GM23338 (cell line): ENCODE measurements around the gene GAB1. TPM values are rescaled to one million over a fixed set of nuclear protein-coding genes. Genes with fewer than 3 reads are reported as not detected.

Experiments
- ATAC-seq: fragments of 200-7000 bp; cut with Tn5 transposase; 3 replicates; pipeline ENCODE4 v1.9.1; 2020
- DNase-seq: peaks from one replicate; pipeline ENCODE4 v3.0.0-alpha.2; 2015; ENCODE audit warnings: low spot score
- H2AFZ ChIP-seq: fragments of 200-600 bp; sonication (generic); 2 replicates; pipeline ENCODE4 v1.8.0; 2016; ENCODE audit warnings: antibody characterized with exemption, mild to moderate bottlenecking, moderate library complexity
- H3F3A ChIP-seq: fragments of 200-600 bp; sonication (generic); replicated peaks from 2 replicates; pipeline ENCODE4 v1.8.0; 2017; ENCODE audit warnings: antibody characterized with exemption, mixed run types, low read depth
- H3K27ac ChIP-seq: fragments of 200-600 bp; sonication (generic); 2 replicates; pipeline ENCODE4 v1.6.1; 2016; ENCODE audit warnings: low read depth
- H3K27me3 ChIP-seq: fragments of 200-600 bp; sonication (generic); 2 replicates; pipeline ENCODE4 v1.8.0; 2016; ENCODE audit warnings: mild to moderate bottlenecking, mixed run types, moderate library complexity; ENCODE audit not compliant: insufficient read depth
- H3K36me3 ChIP-seq: fragments of 200-600 bp; sonication (generic); 2 replicates; pipeline ENCODE4 v1.8.0; 2016; ENCODE audit warnings: mild to moderate bottlenecking; ENCODE audit not compliant: insufficient read depth
- H3K4me1 ChIP-seq: fragments of 200-600 bp; sonication (generic); 2 replicates; pipeline ENCODE4 v1.8.0; 2016; ENCODE audit warnings: mild to moderate bottlenecking, moderate library complexity; ENCODE audit not compliant: insufficient read depth
- H3K4me2 ChIP-seq: fragments of 200-600 bp; sonication (generic); 2 replicates; pipeline ENCODE4 v1.7.1; 2017; ENCODE audit warnings: mixed run types
- H3K4me3 ChIP-seq: fragments of 200-600 bp; sonication (generic); 2 replicates; pipeline ENCODE4 v1.6.1; 2016; ENCODE audit warnings: mixed run types
- H3K79me2 ChIP-seq: fragments of 200-600 bp; sonication (generic); replicated peaks from 2 replicates; pipeline ENCODE4 v1.8.0; 2017; ENCODE audit warnings: mild to moderate bottlenecking; ENCODE audit not compliant: insufficient read depth
- H3K9me2 ChIP-seq: fragments of 200-600 bp; sonication (generic); 2 replicates; pipeline ENCODE4 v1.8.0; 2017; ENCODE audit not compliant: insufficient read depth
- H4K20me1 ChIP-seq: fragments of 200-600 bp; sonication (generic); replicated peaks from 2 replicates; pipeline ENCODE4 v1.8.0; 2017; ENCODE audit warnings: mild to moderate bottlenecking; ENCODE audit not compliant: insufficient read depth
- H3K27ac Mint-ChIP-seq: 2 replicates; pipeline ENCODE4 v1.8.0; 2020; ENCODE audit warnings: inconsistent platforms, mild to moderate bottlenecking, moderate library complexity, mixed read lengths
- H3K27me3 Mint-ChIP-seq: 3 replicates; pipeline ENCODE4 v1.8.0; 2022; ENCODE audit warnings: low read depth, mild to moderate bottlenecking, moderate library complexity, mixed read lengths, inconsistent platforms; ENCODE audit not compliant: insufficient read depth, poor library complexity
- H3K36me3 Mint-ChIP-seq: 3 replicates; pipeline ENCODE4 v1.8.0; 2021; ENCODE audit warnings: low read depth, mild to moderate bottlenecking, inconsistent platforms, moderate library complexity, mixed read lengths
- H3K4me1 Mint-ChIP-seq: 3 replicates; pipeline ENCODE4 v1.8.0; 2020; ENCODE audit warnings: mild to moderate bottlenecking, inconsistent platforms, mixed read lengths
- H3K4me3 Mint-ChIP-seq: 3 replicates; pipeline ENCODE4 v1.8.0; 2021; ENCODE audit warnings: moderate library complexity, mild to moderate bottlenecking, inconsistent platforms, mixed read lengths
- H3K9me3 Mint-ChIP-seq: 3 replicates; pipeline ENCODE4 v1.8.0; 2020; ENCODE audit warnings: moderate library complexity, mild to moderate bottlenecking, inconsistent platforms, mixed read lengths
- EZH2 ChIP-seq: fragments of 200-600 bp; sonication (generic); IDR thresholded peaks from one replicate; pipeline ENCODE4 v1.8.0; 2017; ENCODE audit warnings: antibody characterized with exemption, mild to moderate bottlenecking, low read depth; ENCODE audit not compliant: unreplicated experiment
- polyA plus RNA-seq: library from polyadenylated mRNA; unstranded; fragments of >200 nt; fragmentation: Nextera tagmentation; extraction: Ambion mirVana; gene quantifications from 2 replicates; pipeline ENCODE4 v1.2.1, GENCODE V29; 2016
- total RNA-seq: library from RNA; depleted of rRNA; stranded (reverse); fragments of >200 nt; shearing (Covaris generic); gene quantifications from 2 replicates; pipeline ENCODE4 v1.2.3, GENCODE V29; 2014
- TF ChIP-seq, protein P1 (sequence below): fragments of 250-450 bp; sonication (Bioruptor Pico); IDR thresholded peaks from 2 replicates; pipeline ENCODE4 v1.5.0; 2020; ENCODE audit warnings: mild to moderate bottlenecking, moderate library complexity
- TF ChIP-seq, protein P2 (sequence below), 2 experiments: fragments of 200-600 bp in 1 of 2; sonication (generic) in 1 of 2; conservative IDR thresholded peaks; 2 replicates each; pipeline versions ENCODE4 v1.5.1 to v1.6.1; 2016 to 2017; ENCODE audit warnings: antibody characterized with exemption in 2 of 2, low read depth in 2 of 2, mild to moderate bottlenecking in 2 of 2, moderate library complexity in 1 of 2

Gene GAB1
- total and polyA plus RNA-seq, 2 experiments from 2014 or later, result 4.0 to 18.4 TPM

DNA sequence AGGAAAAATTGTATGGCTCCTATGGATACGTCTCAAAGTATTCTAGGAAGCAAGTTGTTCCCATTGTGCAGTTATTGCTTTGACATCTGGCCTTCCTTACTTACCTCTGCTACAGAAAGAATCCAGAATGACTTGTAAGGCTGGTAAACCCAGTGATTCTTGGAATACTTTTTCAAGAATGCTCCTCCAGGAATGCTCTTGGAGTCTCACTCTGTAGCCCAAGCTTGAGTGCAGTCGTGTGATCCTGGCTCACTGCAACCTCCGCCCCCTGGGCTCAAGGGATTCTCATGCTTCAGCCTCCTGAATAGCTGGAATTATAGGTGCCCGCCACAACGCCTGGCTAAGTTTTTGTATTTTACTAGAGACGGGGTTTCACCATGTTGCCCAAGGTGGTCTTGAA lies 38.1 kb downstream of the GAB1 start (continued):
- TF ChIP-seq, protein P1, sequence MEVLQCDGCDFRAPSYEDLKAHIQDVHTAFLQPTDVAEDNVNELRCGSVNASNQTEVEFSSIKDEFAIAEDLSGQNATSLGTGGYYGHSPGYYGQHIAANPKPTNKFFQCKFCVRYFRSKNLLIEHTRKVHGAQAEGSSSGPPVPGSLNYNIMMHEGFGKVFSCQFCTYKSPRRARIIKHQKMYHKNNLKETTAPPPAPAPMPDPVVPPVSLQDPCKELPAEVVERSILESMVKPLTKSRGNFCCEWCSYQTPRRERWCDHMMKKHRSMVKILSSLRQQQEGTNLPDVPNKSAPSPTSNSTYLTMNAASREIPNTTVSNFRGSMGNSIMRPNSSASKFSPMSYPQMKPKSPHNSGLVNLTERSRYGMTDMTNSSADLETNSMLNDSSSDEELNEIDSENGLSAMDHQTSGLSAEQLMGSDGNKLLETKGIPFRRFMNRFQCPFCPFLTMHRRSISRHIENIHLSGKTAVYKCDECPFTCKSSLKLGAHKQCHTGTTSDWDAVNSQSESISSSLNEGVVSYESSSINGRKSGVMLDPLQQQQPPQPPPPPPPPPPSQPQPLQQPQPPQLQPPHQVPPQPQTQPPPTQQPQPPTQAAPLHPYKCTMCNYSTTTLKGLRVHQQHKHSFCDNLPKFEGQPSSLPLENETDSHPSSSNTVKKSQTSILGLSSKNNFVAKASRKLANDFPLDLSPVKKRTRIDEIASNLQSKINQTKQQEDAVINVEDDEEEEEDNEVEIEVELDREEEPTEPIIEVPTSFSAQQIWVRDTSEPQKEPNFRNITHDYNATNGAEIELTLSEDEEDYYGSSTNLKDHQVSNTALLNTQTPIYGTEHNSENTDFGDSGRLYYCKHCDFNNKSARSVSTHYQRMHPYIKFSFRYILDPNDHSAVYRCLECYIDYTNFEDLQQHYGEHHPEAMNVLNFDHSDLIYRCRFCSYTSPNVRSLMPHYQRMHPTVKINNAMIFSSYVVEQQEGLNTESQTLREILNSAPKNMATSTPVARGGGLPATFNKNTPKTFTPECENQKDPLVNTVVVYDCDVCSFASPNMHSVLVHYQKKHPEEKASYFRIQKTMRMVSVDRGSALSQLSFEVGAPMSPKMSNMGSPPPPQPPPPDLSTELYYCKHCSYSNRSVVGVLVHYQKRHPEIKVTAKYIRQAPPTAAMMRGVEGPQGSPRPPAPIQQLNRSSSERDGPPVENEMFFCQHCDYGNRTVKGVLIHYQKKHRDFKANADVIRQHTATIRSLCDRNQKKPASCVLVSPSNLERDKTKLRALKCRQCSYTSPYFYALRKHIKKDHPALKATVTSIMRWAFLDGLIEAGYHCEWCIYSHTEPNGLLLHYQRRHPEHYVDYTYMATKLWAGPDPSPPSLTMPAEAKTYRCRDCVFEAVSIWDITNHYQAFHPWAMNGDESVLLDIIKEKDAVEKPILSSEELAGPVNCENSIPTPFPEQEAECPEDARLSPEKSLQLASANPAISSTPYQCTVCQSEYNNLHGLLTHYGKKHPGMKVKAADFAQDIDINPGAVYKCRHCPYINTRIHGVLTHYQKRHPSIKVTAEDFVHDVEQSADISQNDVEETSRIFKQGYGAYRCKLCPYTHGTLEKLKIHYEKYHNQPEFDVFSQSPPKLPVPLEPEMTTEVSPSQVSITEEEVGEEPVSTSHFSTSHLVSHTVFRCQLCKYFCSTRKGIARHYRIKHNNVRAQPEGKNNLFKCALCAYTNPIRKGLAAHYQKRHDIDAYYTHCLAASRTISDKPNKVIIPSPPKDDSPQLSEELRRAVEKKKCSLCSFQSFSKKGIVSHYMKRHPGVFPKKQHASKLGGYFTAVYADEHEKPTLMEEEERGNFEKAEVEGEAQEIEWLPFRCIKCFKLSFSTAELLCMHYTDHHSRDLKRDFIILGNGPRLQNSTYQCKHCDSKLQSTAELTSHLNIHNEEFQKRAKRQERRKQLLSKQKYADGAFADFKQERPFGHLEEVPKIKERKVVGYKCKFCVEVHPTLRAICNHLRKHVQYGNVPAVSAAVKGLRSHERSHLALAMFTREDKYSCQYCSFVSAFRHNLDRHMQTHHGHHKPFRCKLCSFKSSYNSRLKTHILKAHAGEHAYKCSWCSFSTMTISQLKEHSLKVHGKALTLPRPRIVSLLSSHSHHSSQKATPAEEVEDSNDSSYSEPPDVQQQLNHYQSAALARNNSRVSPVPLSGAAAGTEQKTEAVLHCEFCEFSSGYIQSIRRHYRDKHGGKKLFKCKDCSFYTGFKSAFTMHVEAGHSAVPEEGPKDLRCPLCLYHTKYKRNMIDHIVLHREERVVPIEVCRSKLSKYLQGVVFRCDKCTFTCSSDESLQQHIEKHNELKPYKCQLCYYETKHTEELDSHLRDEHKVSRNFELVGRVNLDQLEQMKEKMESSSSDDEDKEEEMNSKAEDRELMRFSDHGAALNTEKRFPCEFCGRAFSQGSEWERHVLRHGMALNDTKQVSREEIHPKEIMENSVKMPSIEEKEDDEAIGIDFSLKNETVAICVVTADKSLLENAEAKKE (CRISPR knock-in tag), result no peak

DNA sequence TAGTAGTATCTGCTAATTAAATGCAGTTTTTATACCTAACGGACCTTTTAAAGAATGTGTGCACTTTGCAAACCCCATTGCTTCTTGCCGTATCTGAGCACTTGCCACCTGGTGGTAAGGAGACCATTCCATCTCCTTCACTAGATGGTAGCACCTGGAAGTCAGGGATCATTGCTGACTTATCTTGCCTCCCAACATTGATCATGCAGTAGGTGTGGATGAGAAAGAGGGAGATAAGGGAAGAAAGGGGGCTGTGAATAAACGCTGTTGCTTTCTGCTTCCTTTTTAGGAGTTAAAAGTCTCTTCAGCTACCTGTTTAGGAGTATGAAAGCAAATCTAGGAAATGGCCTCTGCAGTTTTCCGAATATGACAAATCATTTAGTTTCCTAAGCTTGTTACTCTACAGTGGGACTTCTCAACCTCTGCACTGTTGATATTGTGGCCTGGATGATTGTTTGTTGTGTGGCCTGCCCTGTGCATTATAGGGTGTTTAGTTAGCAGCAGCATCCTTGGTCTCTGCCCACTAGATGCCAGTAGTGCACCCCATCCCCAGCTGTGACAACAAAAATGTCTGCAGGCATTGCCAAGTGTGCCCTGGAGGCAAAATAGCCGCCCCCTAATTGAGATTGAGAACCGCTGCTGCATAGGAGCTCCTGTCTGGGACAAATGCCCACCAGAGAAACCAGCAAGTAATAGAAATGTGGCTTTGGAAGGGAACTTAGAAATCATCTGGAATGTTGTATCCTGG lies 38.8 kb downstream of the GAB1 start:
- Mint-ChIP-seq H3K9me3 (peaks cover 9% of the 10 kb centered on the region), H3K27ac (peak overlapping the region; percentile 25; the same call in 1 of the 2 replicates), H3K4me1 (peaks cover 47% of the 10 kb centered on the region), H3K4me3 (no peak overlapping the region), H3K27me3 (peaks cover 3% of the 10 kb centered on the region), H3K36me3 (peaks cover 7% of the 10 kb centered on the region; the same call in 2 of the 3 replicates)
- peaks cover 40% of the 10 kb centered on the region for H3K4me1 ChIP-seq
- no peak overlapping the region for H3K4me3 ChIP-seq
- ATAC-seq, result peak; percentile 80
- no peak overlapping the region for H2AFZ ChIP-seq
- no peaks in the 10 kb centered on the region for H3K36me3 ChIP-seq
- no peaks in the 10 kb centered on the region for H4K20me1 ChIP-seq
- no peaks in the 10 kb centered on the region for H3K9me2 ChIP-seq
- no peak overlapping the region for H3K4me2 ChIP-seq
- H3F3A ChIP-seq, result no peaks in the 10 kb centered on the region
- no peaks in the 10 kb centered on the region for H3K27me3 ChIP-seq
- peaks cover 85% of the 10 kb centered on the region for H3K79me2 ChIP-seq
- peak overlapping the region; percentile 61 for H3K27ac ChIP-seq
- peak; percentile 65 for DNase-seq
- TF ChIP-seq EZH2, result no peak
- TF ChIP-seq, protein P2, sequence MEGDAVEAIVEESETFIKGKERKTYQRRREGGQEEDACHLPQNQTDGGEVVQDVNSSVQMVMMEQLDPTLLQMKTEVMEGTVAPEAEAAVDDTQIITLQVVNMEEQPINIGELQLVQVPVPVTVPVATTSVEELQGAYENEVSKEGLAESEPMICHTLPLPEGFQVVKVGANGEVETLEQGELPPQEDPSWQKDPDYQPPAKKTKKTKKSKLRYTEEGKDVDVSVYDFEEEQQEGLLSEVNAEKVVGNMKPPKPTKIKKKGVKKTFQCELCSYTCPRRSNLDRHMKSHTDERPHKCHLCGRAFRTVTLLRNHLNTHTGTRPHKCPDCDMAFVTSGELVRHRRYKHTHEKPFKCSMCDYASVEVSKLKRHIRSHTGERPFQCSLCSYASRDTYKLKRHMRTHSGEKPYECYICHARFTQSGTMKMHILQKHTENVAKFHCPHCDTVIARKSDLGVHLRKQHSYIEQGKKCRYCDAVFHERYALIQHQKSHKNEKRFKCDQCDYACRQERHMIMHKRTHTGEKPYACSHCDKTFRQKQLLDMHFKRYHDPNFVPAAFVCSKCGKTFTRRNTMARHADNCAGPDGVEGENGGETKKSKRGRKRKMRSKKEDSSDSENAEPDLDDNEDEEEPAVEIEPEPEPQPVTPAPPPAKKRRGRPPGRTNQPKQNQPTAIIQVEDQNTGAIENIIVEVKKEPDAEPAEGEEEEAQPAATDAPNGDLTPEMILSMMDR (conservative IDR thresholded peaks at IDR 0.05; ENCODE audit: low read depth in 2 of 2), result peak; percentile 52 to 70
